PC-9 (cell line): Measurements from ENCODE around the gene ZNF384. TPM values are rescaled to one million over a fixed set of nuclear protein-coding genes. Genes with fewer than 3 reads are reported as not detected.

Experiments
- BruUV-seq: library from RNA; stranded (reverse); fragments of 400-500 nt; replicated peaks from 2 replicates; lab custom pipeline; 2021; lab: Mats Ljungman, UMichigan
- CTCF ChIA-PET: fragments of 300-600 bp; sonication (Branson Sonifier 250); formaldehyde crosslinking; loops from one replicate; lab custom pipeline; 2022; ENCODE audit warnings: antibody characterized with exemption; lab: Charles Lee
- POLR2A ChIA-PET: fragments of 300-600 bp; sonication (Branson Sonifier 250); formaldehyde crosslinking; loops from one replicate; lab custom pipeline; 2022; ENCODE audit warnings: antibody characterized with exemption; ENCODE audit not compliant: unreplicated experiment; lab: Charles Lee
- DNase-seq, 2 experiments: peaks; one replicate each; pipeline versions ENCODE4 v3.0.0 to v3.0.0-alpha.2; 2015 to 2022; ENCODE audit warnings: mixed read lengths in 1 of 2
- H2AFZ ChIP-seq: fragments of 200-600 bp; sonication (generic); 2 replicates; pipeline ENCODE4 v1.8.1; 2017; ENCODE audit warnings: antibody characterized with exemption
- H3F3A ChIP-seq: fragments of 200-600 bp; sonication (generic); 2 replicates; pipeline ENCODE4 v1.8.1; 2017; ENCODE audit warnings: antibody characterized with exemption, mild to moderate bottlenecking, low read depth; ENCODE audit not compliant: insufficient read depth
- H3K27ac ChIP-seq: fragments of 200-600 bp; sonication (generic); 2 replicates; pipeline ENCODE4 v1.6.1; 2016; ENCODE audit warnings: mixed run types
- H3K27me3 ChIP-seq: fragments of 200-600 bp; sonication (generic); 2 replicates; pipeline ENCODE4 v1.6.1; 2016; ENCODE audit warnings: low read depth, mixed run types; ENCODE audit not compliant: insufficient read depth
- H3K36me3 ChIP-seq: fragments of 200-600 bp; sonication (generic); 2 replicates; pipeline ENCODE4 v1.6.1; 2016; ENCODE audit warnings: low read depth, mixed run types
- H3K4me1 ChIP-seq: fragments of 200-600 bp; sonication (generic); replicated peaks from 2 replicates; pipeline ENCODE4 v1.6.1; 2016; ENCODE audit warnings: mixed run types; ENCODE audit not compliant: insufficient read depth
- H3K4me2 ChIP-seq: fragments of 200-600 bp; sonication (generic); 2 replicates; pipeline ENCODE4 v1.6.1; 2017; ENCODE audit warnings: mixed run types
- H3K4me3 ChIP-seq: fragments of 200-600 bp; sonication (generic); 2 replicates; pipeline ENCODE4 v1.6.1; 2016; ENCODE audit warnings: mixed run types
- H3K79me2 ChIP-seq: fragments of 200-600 bp; sonication (generic); 2 replicates; pipeline ENCODE4 v1.6.1; 2017; ENCODE audit warnings: low read depth, mixed run types
- H3K9me2 ChIP-seq: fragments of 200-600 bp; sonication (generic); 2 replicates; pipeline ENCODE4 v1.8.1; 2017; ENCODE audit warnings: mild to moderate bottlenecking; ENCODE audit not compliant: insufficient read depth
- H3K9me3 ChIP-seq: fragments of 200-600 bp; sonication (generic); 2 replicates; pipeline ENCODE4 v1.8.1; 2016; ENCODE audit warnings: low read depth; ENCODE audit not compliant: insufficient read depth
- H4K20me1 ChIP-seq: fragments of 200-600 bp; sonication (generic); 2 replicates; pipeline ENCODE4 v1.8.1; 2017; ENCODE audit not compliant: insufficient read depth
- CTCF ChIP-seq: fragments of 200-600 bp; sonication (generic); conservative IDR thresholded peaks from 2 replicates; pipeline ENCODE4 v1.6.1; 2017; ENCODE audit warnings: mixed run types, antibody characterized with exemption, mild to moderate bottlenecking, moderate library complexity
- EZH2 ChIP-seq: fragments of 200-600 bp; sonication (generic); IDR thresholded peaks from 2 replicates; pipeline ENCODE4 v1.8.0; 2017; ENCODE audit warnings: antibody characterized with exemption, low read depth
- intact Hi-C: fragments of 100-400 bp; cut with micrococcal nuclease; formaldehyde crosslinking; loops from one replicate; pipeline ENCODE4 v1.10.0; 2022; ENCODE audit not compliant: unreplicated experiment
- total RNA-seq: library from RNA; stranded (reverse); gene quantifications from 2 replicates; pipeline ENCODE4 v1.2.3, GENCODE V29; 2021

Gene ZNF384
- total RNA-seq, 1 experiment from 2014 or later: 106 TPM

- H3F3A ChIP-seq: peaks cover 5% of the 10 kb centered on the region
- no peaks in the 10 kb centered on the region for H3K4me1 ChIP-seq
- no peaks in the 10 kb centered on the region for H3K79me2 ChIP-seq
- BruUV-seq: no TSS peak
- H3K27ac ChIP-seq: no peak overlapping the region
- H2AFZ ChIP-seq: no peak overlapping the region
- H3K9me2 ChIP-seq: no peaks in the 10 kb centered on the region
- H3K4me3 ChIP-seq: no peak overlapping the region
- H3K27me3 ChIP-seq: peaks cover 36% of the 10 kb centered on the region
- H3K36me3 ChIP-seq: no peaks in the 10 kb centered on the region
- no peak for TF ChIP-seq CTCF
- TF ChIP-seq EZH2: no peak
- H3K4me2 ChIP-seq: no peak overlapping the region
- no peaks in the 10 kb centered on the region for H3K9me3 ChIP-seq
- DNase-seq: no peak
- ChIA-PET POLR2A (interaction anchor here (0.6 to 0.9 kb wide), 2 partner anchors 56 to 360 kb away, joined by 4 to 5 read pairs; partner anchors contain the start of gene MLF2), CTCF (interaction anchor here (0.5 to 1.0 kb wide), 5 partner anchors 8 to 374 kb away, joined by 3 to 4 read pairs (median 3); no protein-coding TSS in a partner anchor)
- H4K20me1 ChIP-seq: no peaks in the 10 kb centered on the region
- intact Hi-C loops: loop anchor here (1.0 to 10.0 kb wide), 2 partner anchors 80 to 712 kb away; no protein-coding TSS in a partner anchor
These were observed 7.8 kb upstream of the ZNF384 start for GRCh38 chr12:6696690-6697583.

GRCh38 chr12:6695313-6696045, 6.3 kb upstream of the ZNF384 start:
- intact Hi-C loops: loop anchor here (10.0 kb wide), 1 partner anchor 711 kb away; no protein-coding TSS in a partner anchor
- no peak overlapping the region for H3K4me3 ChIP-seq
- peaks cover 13% of the 10 kb centered on the region; the same call in 1 of the 2 replicates for H3F3A ChIP-seq
- H3K36me3 ChIP-seq: no peaks in the 10 kb centered on the region
- ChIA-PET POLR2A (no interaction called here), CTCF (interaction anchor here (0.6 kb wide), 1 partner anchor 207 kb away, joined by 8 read pairs; no protein-coding TSS in a partner anchor)
- H3K27me3 ChIP-seq: peaks cover 23% of the 10 kb centered on the region
- no peak for TF ChIP-seq EZH2
- TF ChIP-seq CTCF: no peak
- DNase-seq: no peak
- no peaks in the 10 kb centered on the region for H3K9me2 ChIP-seq
- H3K4me2 ChIP-seq: no peak overlapping the region
- BruUV-seq: no TSS peak
- no peak overlapping the region for H3K27ac ChIP-seq
- peaks cover 8% of the 10 kb centered on the region for H3K79me2 ChIP-seq
- no peaks in the 10 kb centered on the region for H3K9me3 ChIP-seq
- peaks cover 4% of the 10 kb centered on the region; the same call in 1 of the 2 replicates for H3K4me1 ChIP-seq
- H2AFZ ChIP-seq: no peak overlapping the region
- H4K20me1 ChIP-seq: no peaks in the 10 kb centered on the region

- Histone ChIP-seq H3K79me2 (peaks cover 16% of the 10 kb centered on the region), H3K9me2 (no peaks in the 10 kb centered on the region), H3K4me1 (peaks cover 8% of the 10 kb centered on the region; the same call in 1 of the 2 replicates), H3K9me3 (no peaks in the 10 kb centered on the region), H3K4me2 (no peak overlapping the region), H2AFZ (no peak overlapping the region), H3K27me3 (peaks cover 23% of the 10 kb centered on the region), H3K4me3 (no peak overlapping the region), H3K36me3 (no peaks in the 10 kb centered on the region), H4K20me1 (no peaks in the 10 kb centered on the region), H3K27ac (no peak overlapping the region), H3F3A (peaks cover 13% of the 10 kb centered on the region; the same call in 1 of the 2 replicates)
- TF ChIP-seq CTCF: no peak
- POLR2A ChIA-PET: no interaction called here
- CTCF ChIA-PET: no interaction called here
- DNase-seq: no peak
- intact Hi-C loops: loop anchor here (10.0 kb wide), 1 partner anchor 710 kb away; no protein-coding TSS in a partner anchor
- no TSS peak for BruUV-seq
These were observed 5.5 kb upstream of the ZNF384 start for GRCh38 chr12:6694701-6695100.
